Esophagus muscularis mucosa (tissue), 3 donors: ENCODE data around the gene PRKCE.

Experiments used
- POLR2AphosphoS5 ChIP-seq, 2 donors: sonication (generic); formaldehyde crosslinking; IDR thresholded peaks; one replicate each; pipeline ENCODE4 v1.6.1; 2017; ENCODE audit warnings: antibody characterized with exemption in 2 of 2
- TF ChIP-seq, protein P1 (sequence below), 3 experiments: fragments of 200-600 bp in 2 of 3; fragments of 450-650 bp in 1 of 3; sonication (generic) in 2 of 3; IDR thresholded peaks; one replicate each; pipeline ENCODE4 v1.5.1; 2017 to 2019; ENCODE audit warnings: antibody characterized with exemption in 3 of 3, mild to moderate bottlenecking in 2 of 3, moderate library complexity in 1 of 3

DNA sequence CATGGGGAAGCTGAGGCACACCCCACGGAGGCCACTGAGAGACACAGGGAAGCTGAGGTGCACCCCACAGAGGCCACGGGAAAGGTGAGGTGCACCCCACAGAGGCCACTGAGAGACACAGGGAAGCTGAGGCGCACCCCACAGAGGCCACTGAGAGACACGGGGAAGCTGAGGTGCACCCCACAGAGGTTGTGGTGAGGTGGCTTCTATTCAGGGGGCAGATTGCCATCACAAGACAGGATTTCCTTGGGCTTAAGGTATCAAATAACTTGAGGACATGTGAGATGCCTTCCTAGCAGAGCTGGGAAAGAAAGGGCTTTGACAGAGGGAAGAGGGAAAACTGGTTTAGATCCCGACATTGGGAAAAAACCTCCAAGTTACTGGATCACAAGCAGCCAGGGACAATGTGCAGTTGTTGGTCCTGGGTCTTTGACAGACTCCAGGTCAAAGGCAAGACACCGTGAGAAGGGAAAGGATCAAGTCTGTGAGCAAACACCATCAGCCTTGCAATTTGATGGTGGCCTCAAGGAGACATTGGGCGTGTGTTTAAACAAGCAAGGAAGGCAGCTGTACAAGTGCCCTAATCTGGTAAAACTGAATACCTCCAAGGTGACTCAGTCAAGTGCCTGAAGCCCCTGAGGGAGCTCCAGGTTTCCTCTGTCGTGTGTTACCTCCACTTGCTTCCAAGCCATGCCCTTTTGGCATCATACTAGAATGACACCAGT is 512.5 kb downstream of the PRKCE start:
- TF ChIP-seq, protein P1, sequence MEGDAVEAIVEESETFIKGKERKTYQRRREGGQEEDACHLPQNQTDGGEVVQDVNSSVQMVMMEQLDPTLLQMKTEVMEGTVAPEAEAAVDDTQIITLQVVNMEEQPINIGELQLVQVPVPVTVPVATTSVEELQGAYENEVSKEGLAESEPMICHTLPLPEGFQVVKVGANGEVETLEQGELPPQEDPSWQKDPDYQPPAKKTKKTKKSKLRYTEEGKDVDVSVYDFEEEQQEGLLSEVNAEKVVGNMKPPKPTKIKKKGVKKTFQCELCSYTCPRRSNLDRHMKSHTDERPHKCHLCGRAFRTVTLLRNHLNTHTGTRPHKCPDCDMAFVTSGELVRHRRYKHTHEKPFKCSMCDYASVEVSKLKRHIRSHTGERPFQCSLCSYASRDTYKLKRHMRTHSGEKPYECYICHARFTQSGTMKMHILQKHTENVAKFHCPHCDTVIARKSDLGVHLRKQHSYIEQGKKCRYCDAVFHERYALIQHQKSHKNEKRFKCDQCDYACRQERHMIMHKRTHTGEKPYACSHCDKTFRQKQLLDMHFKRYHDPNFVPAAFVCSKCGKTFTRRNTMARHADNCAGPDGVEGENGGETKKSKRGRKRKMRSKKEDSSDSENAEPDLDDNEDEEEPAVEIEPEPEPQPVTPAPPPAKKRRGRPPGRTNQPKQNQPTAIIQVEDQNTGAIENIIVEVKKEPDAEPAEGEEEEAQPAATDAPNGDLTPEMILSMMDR (IDR thresholded peaks at IDR 0.05): no peak
- no peak for TF ChIP-seq POLR2AphosphoS5 (IDR thresholded peaks at IDR 0.05)
